ENCODE data around the gene RNF26. TPM values are rescaled to one million over a fixed set of nuclear protein-coding genes. Genes with fewer than 3 reads are reported as not detected.

The RNF26 gene
- total and polyA plus RNA-seq, 10 of the 15 experiments (the other 5 are each of a cell fraction or from before 2014, with no cell fraction given) = 2.8 to 54.5 (median 17.7) TPM

- CTCF ChIA-PET = interaction anchor here (1.0 to 17.9 kb wide), 10 partner anchors 8 to 99 kb away, joined by 3 to 183 read pairs (median 7); no protein-coding TSS in a partner anchor
- RAD21 ChIA-PET (ENCODE audit: unreplicated experiment) = interaction anchor here (1.5 to 5.1 kb wide), 7 partner anchors 8 to 99 kb away, joined by 3 to 47 read pairs (median 6); no protein-coding TSS in a partner anchor
- DNase-seq (ENCODE audit: low read depth, low spot score) = no peak
- Histone ChIP-seq H3K4me2 (ENCODE audit: control insufficient read depth, insufficient read depth) (no peak overlapping the region), H3K79me2 (ENCODE audit: control insufficient read depth, insufficient read depth, low read length) (no peaks in the 10 kb centered on the region), H3K4me1 (ENCODE audit: control insufficient read depth, insufficient read depth, low read length) (no peaks in the 10 kb centered on the region), H3K27ac (ENCODE audit: control insufficient read depth, insufficient read depth) (no peak overlapping the region), H3K9ac (ENCODE audit: control insufficient read depth, insufficient read depth, low read length) (no peak overlapping the region), H3K36me3 (ENCODE audit: control insufficient read depth in 2 of 2, insufficient read depth in 2 of 2, low read length in 1 of 2) (no peaks in the 10 kb centered on the region), H4K20me1 (ENCODE audit: control insufficient read depth, insufficient read depth) (no peaks in the 10 kb centered on the region), H2AFZ (ENCODE audit: control insufficient read depth, low read depth, low read length) (no peak overlapping the region), H3K27me3 (replicated peaks in 1 of 2; ENCODE audit: control insufficient read depth in 2 of 2, insufficient read depth in 2 of 2, low read length in 1 of 2) (peaks cover 0 to 3% of the 10 kb centered on the region in 2 experiments; a peak in 2 of 4 replicates), H3K4me3 (no peak overlapping the region), H3K9me3 (replicated peaks; ENCODE audit: control insufficient read depth, insufficient read depth, low read length) (no peaks in the 10 kb centered on the region)
- POLR2A ChIA-PET = no interaction called here
- SMC1A ChIA-PET (ENCODE audit: uncharacterized antibody, unreplicated experiment) = interaction anchor here (0.9 to 5.5 kb wide), 3 partner anchors 11 to 20 kb away, joined by 3 to 31 read pairs (median 4); no protein-coding TSS in a partner anchor
- intact Hi-C loops (cut with micrococcal nuclease; ENCODE audit: unreplicated experiment) (no loop called here), in situ Hi-C loops (cut with MboI) (no loop called here)
- no peak for ATAC-seq
- no TSS peak for BruUV-seq (replicated peaks)
- FAIRE-seq = no peak
- TF ChIP-seq ZSCAN29 (IDR thresholded peaks at IDR 0.05) (no peak), NKRF (conservative IDR thresholded peaks at IDR 0.05) (no peak), JUNB (IDR thresholded peaks at IDR 0.05) (no peak), RBBP5 (conservative IDR thresholded peaks at IDR 0.05) (no peak), ZNF217 (IDR thresholded peaks at IDR 0.05) (no peak), IKZF2 (IDR thresholded peaks at IDR 0.05) (no peak), SREBF1 (IDR thresholded peaks at IDR 0.05; ENCODE audit: low read length) (no peak)
- WGBS (ENCODE audit: insufficient coverage, insufficient replicate concordance, low lambda C conversion rate, missing lambda C conversion rate) = 35% methylated on average over 13 of the region's 14 CpGs
Observed at GRCh38 chr11:119375337-119376196, 41.2 kb downstream of the RNF26 start.
